ENCODE results near the gene BMP7.
A peak's percentile ranks its signal among the peaks of the same experiment; 100 is the strongest.
"Not testable (repeated sequence)": the region's sequence is repeated elsewhere in the genome, so short reads cannot be mapped to it uniquely, and the experiment has no call there.

BMP7 gene

DNA sequence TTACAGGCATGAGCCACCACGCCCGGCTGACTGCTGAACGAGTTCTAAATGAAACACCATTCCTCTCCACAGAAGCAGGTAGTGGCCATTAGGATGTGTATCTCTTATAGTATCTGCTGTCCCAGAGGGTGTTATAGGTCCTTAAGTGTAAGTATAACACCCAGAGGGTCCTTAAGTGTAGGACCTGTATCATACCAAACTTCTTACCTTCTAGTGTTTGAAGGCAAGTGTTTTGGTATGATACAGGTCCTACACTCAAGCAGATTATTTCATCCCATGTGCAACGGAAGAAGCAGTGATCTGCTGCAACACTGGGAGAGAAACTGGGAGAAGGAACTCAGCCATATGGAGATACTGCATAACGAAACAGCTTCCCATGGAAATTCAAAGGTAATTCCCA lies 17.4 kb downstream of the BMP7 start:
- DNase-seq (ENCODE audit: low spot score), result no peak

DNA sequence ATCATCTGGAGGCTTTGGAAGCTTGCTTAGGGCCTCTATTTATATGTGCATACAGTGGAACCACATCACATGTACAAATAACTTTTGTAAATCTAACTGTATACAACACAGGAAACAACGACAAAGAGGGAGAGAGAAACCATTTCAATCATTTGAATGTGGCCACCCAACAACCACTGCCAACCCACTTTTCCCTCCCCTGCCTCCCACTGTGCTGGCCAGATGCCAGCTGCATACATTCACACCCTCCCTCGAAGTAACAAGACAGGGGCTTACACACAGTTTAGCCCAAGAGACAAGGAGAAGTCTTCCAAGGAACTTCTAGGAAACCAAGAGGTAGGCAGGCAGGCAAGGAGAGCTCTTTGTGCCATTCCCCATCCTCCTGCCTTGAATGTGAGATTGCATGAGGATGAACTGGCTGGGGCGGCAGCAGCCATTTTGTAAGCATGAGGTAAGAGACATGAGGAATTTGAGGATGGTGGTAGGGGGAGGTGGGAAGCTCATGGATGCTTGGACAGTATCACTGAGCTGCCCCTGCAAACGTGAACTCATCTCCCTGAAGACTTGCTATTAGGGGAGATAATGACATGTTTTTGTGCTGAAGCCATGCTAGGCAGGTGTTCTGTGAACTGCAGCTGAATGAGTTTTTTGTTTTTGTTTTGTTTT lies 18.2 kb downstream of the BMP7 start:
- no peak for DNase-seq (ENCODE audit: low spot score)

DNA sequence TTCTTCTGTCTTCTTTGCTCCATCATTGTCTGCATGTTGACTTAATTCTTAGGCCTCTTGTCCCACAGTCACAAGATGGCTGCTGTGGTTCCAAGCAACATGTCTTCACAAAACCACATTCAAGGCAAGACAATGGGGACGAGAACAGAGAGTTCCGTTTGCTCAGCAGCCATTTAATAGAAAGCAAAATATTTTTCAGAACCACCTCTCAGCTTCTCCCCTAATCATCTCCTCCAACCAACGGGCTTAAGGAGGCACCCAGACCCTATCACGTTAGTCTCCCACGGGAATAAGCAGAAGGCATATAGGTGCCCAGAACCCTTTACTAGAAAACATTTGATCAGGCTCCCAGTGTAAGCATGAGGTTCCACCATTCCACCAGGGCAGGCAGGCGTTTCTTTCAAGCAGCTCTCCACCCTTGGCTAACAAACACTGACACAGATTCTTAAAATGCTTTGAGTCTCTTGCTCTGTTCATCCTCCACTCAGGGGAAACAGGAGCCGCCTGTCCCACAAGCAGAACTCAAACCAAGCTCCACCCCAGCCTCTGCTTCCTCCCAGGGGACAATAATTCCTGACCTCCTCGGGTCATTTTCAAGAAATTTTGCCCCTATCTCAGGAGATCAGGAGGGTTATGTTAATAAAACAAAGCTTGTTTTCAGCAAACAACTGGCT lies 19.0 kb downstream of the BMP7 start:
- no peak for DNase-seq (ENCODE audit: low spot score)

DNA sequence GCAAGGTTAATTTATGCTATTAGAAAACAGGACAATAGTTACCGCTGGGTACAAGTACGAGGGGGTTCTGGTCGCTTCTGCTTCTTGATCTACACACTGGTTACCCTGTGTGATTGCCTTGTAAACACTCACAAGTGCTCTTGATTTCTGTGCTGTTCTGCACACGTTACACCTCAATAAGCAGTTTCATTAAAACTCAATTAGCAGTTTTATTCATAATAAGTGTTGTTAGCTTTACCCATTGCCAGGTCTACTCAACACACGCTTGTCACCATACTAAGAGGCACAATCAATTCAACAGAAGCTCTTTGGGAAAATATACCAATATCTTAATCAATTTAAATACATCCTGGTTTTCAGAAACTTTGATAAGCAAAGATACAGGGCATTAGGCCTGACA lies 20.4 kb downstream of the BMP7 start:
- no peak for DNase-seq (ENCODE audit: low spot score)

DNA sequence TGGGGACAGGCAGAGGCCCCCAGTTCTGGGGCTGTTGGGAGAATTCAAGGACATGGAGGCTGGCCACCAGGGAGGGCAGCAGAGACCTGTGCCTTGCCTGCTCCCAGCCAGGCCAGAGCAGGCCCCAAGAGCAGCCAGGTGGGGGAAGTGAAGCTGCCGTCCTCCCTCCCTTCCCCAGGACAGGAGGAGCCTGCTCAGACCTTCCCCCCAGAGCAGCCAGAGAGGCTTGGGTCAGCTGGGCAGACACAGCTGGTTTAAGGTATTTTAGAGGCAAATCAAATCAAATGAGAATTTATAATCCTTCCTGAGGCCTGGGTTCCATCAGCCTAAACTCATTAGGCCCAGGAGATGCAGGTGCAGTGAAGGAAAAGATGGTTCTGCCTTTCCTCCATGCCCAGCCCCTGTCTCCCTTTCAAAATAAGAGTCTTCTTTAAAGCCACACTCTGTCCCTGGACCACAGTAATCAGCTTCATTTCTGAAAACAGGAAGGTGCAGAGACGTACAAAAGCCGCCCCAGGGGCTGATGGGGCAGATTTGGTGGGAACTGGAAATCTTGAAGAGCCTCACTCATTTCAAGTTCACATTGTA lies 21.7 kb downstream of the BMP7 start:
- no peak for DNase-seq (ENCODE audit: low spot score)

DNA sequence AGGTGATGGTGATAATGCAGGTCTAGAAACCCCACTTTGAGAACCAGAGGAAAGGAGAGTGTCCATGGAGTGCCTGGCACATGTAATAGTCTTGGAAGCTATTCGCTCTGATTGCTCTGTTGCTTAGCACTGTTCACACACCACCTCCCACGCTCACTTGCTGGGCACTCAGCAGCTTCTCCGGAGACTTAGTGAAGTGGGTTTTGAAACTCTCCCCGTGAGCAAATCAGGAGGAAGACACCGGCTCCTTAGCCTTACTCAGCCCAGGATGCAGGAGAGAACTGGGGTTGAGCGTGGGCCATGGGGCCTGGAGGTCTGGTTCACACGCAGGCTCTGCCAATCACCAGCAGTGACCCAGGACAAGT lies 22.2 kb downstream of the BMP7 start:
- no peak for DNase-seq (ENCODE audit: low spot score)

DNA sequence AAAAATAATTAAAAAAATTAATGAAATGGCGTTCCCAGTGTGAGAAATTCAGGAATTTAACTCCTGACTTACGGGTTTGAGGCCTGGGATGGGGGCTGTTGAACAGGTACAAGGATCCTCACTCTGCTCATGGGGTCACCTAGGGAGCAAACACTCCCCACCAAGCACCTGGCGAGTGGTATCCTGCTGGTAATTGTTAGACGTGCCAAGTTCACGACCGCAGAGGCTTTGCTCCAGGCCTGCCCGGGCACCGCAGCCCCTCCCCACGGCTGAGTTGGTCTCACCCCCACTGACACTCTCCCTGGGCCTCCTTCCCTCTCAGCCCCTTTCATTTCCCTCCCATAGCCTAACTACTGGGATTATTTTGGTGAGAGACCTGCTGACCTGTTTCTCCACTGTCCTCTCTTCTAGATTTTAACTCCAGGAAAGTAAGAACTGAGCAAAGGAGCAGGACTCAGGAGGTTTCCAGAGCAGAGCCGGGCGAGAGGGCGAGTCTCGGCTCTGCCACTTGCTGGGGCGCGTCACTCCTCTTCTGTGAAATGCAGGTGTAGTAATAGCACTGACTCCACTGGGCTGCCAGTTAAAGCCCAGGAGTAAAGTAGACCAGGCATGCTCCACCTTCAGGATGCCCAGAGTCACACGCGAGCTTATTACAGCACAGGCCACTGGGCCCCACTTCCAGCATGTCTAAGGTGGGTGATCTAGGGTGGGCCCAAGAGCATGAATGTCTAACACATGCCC lies 22.8 kb downstream of the BMP7 start:
- DNase-seq (ENCODE audit: low spot score), result no peak

DNA sequence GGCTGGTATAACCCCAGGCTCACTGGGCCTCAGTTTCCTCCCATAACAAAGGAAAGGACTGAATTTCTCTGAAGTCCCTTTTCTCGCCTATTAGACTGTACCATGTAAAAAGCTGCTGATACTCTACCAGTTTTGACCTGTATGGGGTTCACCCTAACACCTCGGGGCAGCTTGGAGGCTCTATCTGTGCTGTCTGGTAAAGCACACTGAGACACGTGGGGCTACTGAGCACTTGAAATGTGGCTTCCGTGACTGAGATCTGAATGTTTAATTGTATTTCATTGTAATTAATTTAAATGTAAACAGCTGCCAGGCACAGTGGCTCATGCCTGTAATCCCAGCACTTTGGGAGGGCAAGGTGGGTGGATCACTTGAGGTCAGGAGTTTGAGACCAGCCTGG lies 24.0 kb downstream of the BMP7 start:
- DNase-seq (ENCODE audit: low spot score), result no peak

DNA sequence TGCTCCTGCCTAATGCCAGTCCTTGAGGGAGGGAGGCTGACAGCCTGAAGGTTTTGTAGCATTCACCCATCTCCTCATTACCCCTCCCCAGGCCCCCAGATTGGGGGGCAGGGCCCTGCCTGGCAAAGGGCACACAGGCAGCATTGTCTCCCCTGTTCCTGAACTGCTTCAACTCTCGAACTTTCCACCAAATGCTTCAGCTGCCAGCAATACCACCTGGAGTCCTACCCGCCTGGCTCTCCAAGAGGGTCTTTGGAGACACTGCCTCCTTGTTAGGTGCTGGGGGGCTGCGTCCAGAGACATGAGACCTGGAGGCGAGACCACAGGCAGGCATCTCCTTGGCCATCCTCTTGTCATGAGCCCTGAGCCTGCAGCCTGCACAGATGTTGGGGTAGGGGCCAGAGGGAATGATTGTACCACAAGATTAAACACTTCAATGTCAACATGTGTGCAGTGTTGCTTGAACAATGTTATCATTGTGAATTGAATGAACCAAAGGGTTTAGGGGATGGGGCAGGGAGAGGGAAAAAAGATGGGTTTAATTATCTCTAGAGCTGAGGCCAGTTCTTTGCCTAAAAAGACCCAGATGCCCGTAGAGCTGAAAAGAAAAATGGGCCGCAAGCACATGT lies 25.0 kb downstream of the BMP7 start:
- DNase-seq (ENCODE audit: low spot score), result no peak

DNA sequence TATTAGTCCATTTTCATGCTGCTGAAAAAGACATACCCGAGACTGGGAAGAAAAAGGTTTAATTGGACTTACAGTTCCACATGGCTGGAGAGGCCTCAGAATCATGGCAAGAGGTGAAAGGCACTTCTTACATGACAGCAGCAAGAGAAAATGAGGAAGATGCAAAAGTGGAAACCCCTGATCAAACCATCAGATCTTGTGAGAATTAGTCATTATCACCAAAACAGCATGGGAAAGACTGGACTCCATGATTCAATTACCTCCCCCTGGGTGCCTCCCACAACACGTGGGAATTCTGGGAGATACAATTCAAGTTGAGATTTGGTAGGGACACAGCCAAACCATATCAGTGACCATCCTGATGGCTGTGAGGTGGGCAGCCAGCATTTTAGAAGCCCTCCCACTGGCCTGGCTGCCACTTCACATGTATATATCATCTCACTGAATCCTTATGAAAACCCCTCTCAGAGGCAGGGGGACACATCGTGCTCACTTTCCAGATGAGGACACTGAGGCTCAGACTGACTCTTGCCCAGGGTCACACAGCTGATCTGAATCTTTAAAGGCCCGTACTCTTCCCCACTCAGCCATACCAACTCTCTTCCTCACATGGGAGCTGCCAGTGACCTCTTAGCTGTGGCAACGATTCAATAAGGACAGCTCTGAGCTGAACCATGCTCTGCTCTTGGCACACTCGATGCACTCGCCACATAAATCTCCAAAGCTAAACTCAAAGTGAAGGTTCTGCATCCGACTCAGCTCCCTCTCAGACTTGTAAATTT lies 25.7 kb downstream of the BMP7 start:
- DNase-seq (ENCODE audit: low spot score), result peak; percentile 25

DNA sequence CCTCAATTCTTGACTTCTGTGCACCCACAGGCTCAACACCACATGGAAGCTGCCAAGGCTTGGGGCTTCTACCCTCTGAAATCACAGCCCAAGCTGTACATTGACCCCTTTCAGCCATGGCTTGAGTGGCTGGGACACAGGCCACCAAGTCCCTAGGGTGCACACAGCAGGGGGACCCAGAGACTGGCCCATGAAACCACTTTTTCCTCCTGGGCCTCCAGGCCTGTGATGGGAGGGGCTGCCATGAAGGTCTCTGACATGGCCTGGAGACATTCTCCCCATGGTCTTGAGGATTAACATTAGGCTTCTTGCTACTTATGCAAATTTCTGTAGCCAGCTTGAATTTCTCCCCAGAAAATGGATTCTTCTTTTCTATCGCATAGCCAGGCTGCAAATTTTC lies 26.7 kb downstream of the BMP7 start:
- DNase-seq (ENCODE audit: low spot score), result not testable (repeated sequence)

DNA sequence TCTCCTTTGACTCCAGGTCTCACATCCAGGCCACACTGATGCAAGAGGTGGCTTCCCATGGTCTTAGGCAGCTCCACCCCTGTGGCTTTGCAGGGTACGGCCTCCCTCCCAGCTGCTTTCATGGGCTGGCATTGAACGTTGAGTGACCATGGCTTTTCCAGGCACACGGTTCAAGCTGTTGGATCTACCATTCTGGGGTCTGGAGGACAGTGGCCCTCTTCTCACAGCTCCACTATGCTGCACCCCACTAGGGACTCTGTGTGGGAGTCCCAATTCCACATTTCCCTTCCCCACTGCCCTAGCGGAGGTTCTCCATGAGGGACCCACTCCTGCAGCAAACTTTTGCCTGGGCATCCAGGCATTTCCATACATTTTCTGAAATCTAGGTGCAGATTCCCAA lies 27.1 kb downstream of the BMP7 start:
- not testable (repeated sequence) for DNase-seq (ENCODE audit: low spot score)

DNA sequence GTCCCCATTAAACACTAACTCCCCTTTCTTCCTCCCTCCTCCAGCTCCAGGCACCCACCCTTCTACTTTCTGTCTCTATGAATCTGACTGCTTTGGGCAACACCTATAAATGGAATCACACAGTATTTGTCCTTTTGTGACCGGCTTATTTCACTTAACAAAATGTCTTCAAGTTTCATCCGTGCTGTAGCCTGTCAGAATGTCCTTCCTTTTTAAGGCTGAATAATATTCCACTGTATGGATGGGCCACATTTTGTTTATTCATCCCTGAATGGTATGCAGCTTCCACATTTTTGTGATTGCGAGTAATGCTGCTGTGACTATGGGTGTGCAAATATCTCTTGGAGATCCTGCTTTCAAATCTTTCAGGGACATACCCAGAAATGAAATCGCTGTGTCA lies 28.4 kb downstream of the BMP7 start:
- no peak for DNase-seq (ENCODE audit: low spot score)

DNA sequence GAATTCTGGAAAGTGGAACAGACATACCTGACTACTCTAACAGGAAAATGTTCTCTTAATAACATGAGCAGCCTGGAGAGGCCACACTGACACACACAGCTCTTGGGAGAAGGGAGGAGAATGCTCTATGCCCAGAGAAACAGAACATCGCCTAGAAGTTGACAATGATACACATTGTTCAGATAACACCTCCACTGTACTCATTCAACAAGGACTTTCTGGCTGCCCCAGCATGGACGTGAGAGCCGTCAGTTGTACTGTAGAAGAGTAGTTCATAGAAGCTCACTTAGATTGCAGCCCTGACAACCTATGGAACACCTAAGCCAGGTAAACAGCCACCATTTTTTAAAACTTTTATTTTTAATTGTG lies 28.9 kb downstream of the BMP7 start:
- DNase-seq (ENCODE audit: low spot score), result no peak

DNA sequence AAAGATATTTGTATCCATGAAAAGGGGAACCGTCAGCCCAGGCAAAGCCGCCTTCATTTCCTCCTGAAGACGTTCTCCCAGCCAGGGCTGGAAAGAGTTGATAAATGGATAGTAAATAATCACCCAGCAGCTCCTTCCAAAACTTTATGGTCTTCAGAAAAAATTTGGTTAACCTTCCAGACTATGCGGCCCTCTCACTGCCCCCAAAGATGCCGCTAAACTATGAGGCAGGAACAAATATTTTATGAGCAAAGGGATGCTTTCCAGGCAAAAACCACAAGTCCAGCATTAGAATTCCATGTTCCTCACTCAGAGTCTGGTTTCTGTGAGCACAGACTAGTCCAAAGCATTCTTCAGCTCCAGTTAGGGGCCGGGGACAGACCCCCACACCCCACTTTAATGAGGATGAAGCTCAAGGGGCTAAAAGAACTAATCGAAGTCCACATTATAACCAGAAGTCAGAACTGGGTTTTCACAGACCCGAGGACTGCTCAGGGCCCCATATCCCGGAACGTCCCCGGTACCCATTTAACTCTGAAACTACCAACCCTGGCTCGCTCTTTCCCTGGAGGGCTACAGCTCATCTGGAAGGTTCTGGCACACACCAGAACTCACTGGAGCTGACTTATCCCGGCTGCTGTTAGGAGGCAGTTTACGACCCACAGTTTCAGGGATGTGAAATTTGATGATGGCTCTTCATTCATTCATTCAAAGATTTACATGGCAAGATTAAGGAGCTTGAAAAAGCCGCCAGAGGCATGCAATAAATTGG lies 29.4 kb downstream of the BMP7 start:
- DNase-seq (ENCODE audit: low spot score), result no peak

DNA sequence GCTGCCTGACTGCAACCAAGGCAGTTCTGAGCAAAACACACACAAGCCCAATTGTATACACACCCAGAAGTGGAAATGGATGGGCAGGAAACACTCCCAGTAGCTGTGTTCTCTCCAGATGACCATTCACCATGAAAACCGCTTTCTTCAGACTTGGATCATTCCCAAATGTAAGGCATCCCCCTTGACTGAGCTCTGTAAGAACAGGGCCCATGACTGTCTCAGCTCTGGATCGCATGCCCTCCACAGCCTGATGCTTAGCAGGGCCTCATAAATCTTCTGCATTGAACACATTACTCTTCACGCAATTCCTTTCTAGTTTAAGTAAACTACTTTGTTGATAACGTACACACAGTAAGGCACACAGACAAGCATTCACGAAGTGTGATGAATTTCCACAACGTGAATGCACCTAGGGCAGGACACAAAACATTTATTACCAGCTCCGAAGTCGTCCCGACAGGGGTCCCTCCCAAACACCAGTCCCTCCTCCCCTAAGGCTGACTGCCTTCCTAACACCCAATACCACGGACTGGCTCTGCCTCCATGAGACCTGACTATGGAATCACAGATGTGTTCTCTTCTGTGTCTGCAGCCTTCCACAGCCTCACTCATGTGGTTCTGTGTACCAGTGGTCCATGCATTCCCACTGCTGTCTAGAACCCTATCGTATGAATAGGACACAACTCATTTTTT lies 31.7 kb downstream of the BMP7 start:
- DNase-seq (ENCODE audit: low spot score), result no peak

DNA sequence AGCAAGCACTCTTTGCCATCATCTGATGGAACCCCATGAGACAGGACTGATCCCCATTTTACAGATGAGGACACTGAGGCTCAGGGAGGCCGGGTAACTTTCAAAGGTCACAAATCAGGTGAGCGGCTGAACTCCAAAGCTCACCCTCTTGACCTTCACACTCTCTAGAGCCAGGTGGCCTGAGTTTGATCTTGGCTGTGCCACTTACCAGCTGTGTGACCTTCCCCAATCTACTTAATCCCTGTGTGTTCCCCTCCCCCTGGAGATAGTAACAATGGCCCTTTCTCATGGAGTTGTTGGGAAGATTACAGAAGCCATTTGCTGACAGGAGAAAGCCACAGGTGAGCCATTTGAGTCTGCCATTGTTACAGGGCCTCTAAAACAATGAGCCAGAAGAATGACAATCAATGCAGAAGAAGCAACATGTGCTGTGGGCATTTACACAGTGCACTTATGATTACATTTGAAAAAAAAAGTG lies 34.5 kb downstream of the BMP7 start:
- no peak for DNase-seq (ENCODE audit: low spot score)

DNA sequence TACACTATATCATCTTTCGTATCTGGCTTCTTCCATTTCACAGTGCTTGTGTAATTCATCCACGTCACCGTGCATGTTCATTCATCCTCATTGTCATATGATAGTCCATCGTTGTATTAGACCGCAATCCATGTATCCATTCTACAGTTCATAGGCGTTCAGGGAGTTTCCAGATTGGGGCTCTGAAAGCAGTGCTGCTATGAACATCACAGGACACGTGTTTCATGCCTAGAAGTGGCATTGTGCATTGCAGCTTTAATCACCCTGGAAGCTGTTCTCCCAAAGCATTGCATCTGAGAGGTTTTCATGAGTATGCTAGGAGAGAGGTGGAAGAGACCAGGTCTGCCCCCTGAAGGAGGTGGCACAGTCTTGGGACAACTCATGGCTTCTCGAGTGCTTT lies 35.3 kb downstream of the BMP7 start:
- no peak for DNase-seq (ENCODE audit: low spot score)

DNA sequence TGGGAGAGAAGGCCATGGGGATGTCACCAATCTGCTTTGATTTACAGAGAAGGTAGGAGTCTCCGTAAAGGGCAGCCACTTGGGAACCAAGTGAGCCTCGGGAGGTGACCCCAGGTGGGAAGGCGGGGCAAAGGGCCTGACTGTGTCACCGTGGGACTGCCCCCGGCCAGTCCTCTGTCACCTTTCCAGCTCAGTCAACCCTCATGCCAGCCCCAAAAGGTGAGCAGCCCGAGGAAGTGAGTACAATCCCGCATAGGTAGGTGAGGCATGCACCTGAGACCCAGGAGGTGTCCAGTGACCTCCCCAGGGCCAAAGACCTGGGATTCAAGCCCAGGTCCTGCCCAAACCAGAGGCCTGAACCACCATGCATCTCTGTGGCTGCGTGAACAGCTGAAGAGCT lies 36.2 kb downstream of the BMP7 start:
- DNase-seq (ENCODE audit: low spot score), result no peak

DNA sequence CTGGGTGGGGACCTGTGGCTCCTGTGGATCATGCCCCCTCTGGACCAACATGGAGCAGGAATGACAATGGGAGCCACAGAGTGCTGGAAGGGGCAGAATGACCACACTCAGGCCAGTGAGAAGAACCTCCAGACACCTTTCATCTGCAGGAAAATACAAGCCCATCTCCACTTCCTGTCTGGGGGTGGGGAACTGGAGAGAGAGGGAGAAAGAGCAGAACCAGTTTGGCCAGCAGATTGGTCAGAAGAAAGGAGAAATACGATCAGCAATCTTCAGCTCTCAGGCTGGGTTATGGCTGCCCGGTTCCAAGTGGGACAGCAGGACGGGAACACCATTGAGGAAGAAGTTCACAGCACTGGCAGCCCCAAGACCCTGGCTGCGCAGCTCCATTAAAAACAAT lies 37.0 kb downstream of the BMP7 start:
- DNase-seq (ENCODE audit: low spot score), result no peak

All from kidney tubule cell (primary cell).